GM23338 (cell line): Measurements from ENCODE around the gene SPATA9. TPM values are rescaled to one million over a fixed set of nuclear protein-coding genes. Genes with fewer than 3 reads are reported as not detected.

Source experiments
- ATAC-seq: fragments of 200-7000 bp; cut with Tn5 transposase; 3 replicates; pipeline ENCODE4 v1.9.1; 2020
- DNase-seq: peaks from one replicate; pipeline ENCODE4 v3.0.0-alpha.2; 2015; ENCODE audit warnings: low spot score
- H2AFZ ChIP-seq: fragments of 200-600 bp; sonication (generic); 2 replicates; pipeline ENCODE4 v1.8.0; 2016; ENCODE audit warnings: antibody characterized with exemption, mild to moderate bottlenecking, moderate library complexity
- H3F3A ChIP-seq: fragments of 200-600 bp; sonication (generic); replicated peaks from 2 replicates; pipeline ENCODE4 v1.8.0; 2017; ENCODE audit warnings: antibody characterized with exemption, mixed run types, low read depth
- H3K27ac ChIP-seq: fragments of 200-600 bp; sonication (generic); 2 replicates; pipeline ENCODE4 v1.6.1; 2016; ENCODE audit warnings: low read depth
- H3K27me3 ChIP-seq: fragments of 200-600 bp; sonication (generic); 2 replicates; pipeline ENCODE4 v1.8.0; 2016; ENCODE audit warnings: mild to moderate bottlenecking, mixed run types, moderate library complexity; ENCODE audit not compliant: insufficient read depth
- H3K36me3 ChIP-seq: fragments of 200-600 bp; sonication (generic); 2 replicates; pipeline ENCODE4 v1.8.0; 2016; ENCODE audit warnings: mild to moderate bottlenecking; ENCODE audit not compliant: insufficient read depth
- H3K4me1 ChIP-seq: fragments of 200-600 bp; sonication (generic); 2 replicates; pipeline ENCODE4 v1.8.0; 2016; ENCODE audit warnings: mild to moderate bottlenecking, moderate library complexity; ENCODE audit not compliant: insufficient read depth
- H3K4me2 ChIP-seq: fragments of 200-600 bp; sonication (generic); 2 replicates; pipeline ENCODE4 v1.7.1; 2017; ENCODE audit warnings: mixed run types
- H3K4me3 ChIP-seq: fragments of 200-600 bp; sonication (generic); 2 replicates; pipeline ENCODE4 v1.6.1; 2016; ENCODE audit warnings: mixed run types
- H3K79me2 ChIP-seq: fragments of 200-600 bp; sonication (generic); replicated peaks from 2 replicates; pipeline ENCODE4 v1.8.0; 2017; ENCODE audit warnings: mild to moderate bottlenecking; ENCODE audit not compliant: insufficient read depth
- H3K9me2 ChIP-seq: fragments of 200-600 bp; sonication (generic); 2 replicates; pipeline ENCODE4 v1.8.0; 2017; ENCODE audit not compliant: insufficient read depth
- H4K20me1 ChIP-seq: fragments of 200-600 bp; sonication (generic); replicated peaks from 2 replicates; pipeline ENCODE4 v1.8.0; 2017; ENCODE audit warnings: mild to moderate bottlenecking; ENCODE audit not compliant: insufficient read depth
- H3K27ac Mint-ChIP-seq: 2 replicates; pipeline ENCODE4 v1.8.0; 2020; ENCODE audit warnings: inconsistent platforms, mild to moderate bottlenecking, moderate library complexity, mixed read lengths
- H3K27me3 Mint-ChIP-seq: 3 replicates; pipeline ENCODE4 v1.8.0; 2022; ENCODE audit warnings: low read depth, mild to moderate bottlenecking, moderate library complexity, mixed read lengths, inconsistent platforms; ENCODE audit not compliant: insufficient read depth, poor library complexity
- H3K36me3 Mint-ChIP-seq: 3 replicates; pipeline ENCODE4 v1.8.0; 2021; ENCODE audit warnings: low read depth, mild to moderate bottlenecking, inconsistent platforms, moderate library complexity, mixed read lengths
- H3K4me1 Mint-ChIP-seq: 3 replicates; pipeline ENCODE4 v1.8.0; 2020; ENCODE audit warnings: mild to moderate bottlenecking, inconsistent platforms, mixed read lengths
- H3K4me3 Mint-ChIP-seq: 3 replicates; pipeline ENCODE4 v1.8.0; 2021; ENCODE audit warnings: moderate library complexity, mild to moderate bottlenecking, inconsistent platforms, mixed read lengths
- H3K9me3 Mint-ChIP-seq: 3 replicates; pipeline ENCODE4 v1.8.0; 2020; ENCODE audit warnings: moderate library complexity, mild to moderate bottlenecking, inconsistent platforms, mixed read lengths
- CREB1 ChIP-seq: fragments of 250-450 bp; sonication (Bioruptor Pico); IDR thresholded peaks from 2 replicates; pipeline ENCODE4 v1.5.0; 2020; ENCODE audit warnings: low read depth, mild to moderate bottlenecking, moderate library complexity
- CTCF ChIP-seq, 2 experiments: fragments of 200-600 bp in 1 of 2; sonication (generic) in 1 of 2; conservative IDR thresholded peaks; 2 replicates each; pipeline versions ENCODE4 v1.5.1 to v1.6.1; 2016 to 2017; ENCODE audit warnings: antibody characterized with exemption in 2 of 2, low read depth in 2 of 2, mild to moderate bottlenecking in 2 of 2, moderate library complexity in 1 of 2
- ETS1 ChIP-seq: IDR thresholded peaks from 2 replicates; pipeline ENCODE4 v1.6.1; 2016; ENCODE audit warnings: antibody characterized with exemption
- EZH2 ChIP-seq: fragments of 200-600 bp; sonication (generic); IDR thresholded peaks from one replicate; pipeline ENCODE4 v1.8.0; 2017; ENCODE audit warnings: antibody characterized with exemption, mild to moderate bottlenecking, low read depth; ENCODE audit not compliant: unreplicated experiment
- EZH2phosphoT487 ChIP-seq: fragments of 200-600 bp; sonication (generic); IDR thresholded peaks from one replicate; pipeline ENCODE4 v1.8.1; 2018; ENCODE audit warnings: antibody characterized with exemption; ENCODE audit not compliant: unreplicated experiment
- JUNB ChIP-seq: IDR thresholded peaks from one replicate; pipeline ENCODE4 v1.6.1; 2016; ENCODE audit warnings: antibody characterized with exemption; ENCODE audit not compliant: unreplicated experiment
- NANOG ChIP-seq: IDR thresholded peaks from 2 replicates; pipeline ENCODE4 v1.6.1; 2016; ENCODE audit warnings: antibody characterized with exemption, borderline replicate concordance
- POLR2AphosphoS5 ChIP-seq: IDR thresholded peaks from 2 replicates; pipeline ENCODE4 v1.6.1; 2016; ENCODE audit warnings: antibody characterized with exemption, low read depth
- STAT1 ChIP-seq: IDR thresholded peaks from one replicate; pipeline ENCODE4 v1.6.1; 2016; ENCODE audit warnings: antibody characterized with exemption; ENCODE audit not compliant: unreplicated experiment
- ZNF114 ChIP-seq: fragments of 250-450 bp; sonication (Bioruptor Pico); IDR thresholded peaks from 2 replicates; pipeline ENCODE4 v1.5.0; 2020; ENCODE audit warnings: mild to moderate bottlenecking, moderate library complexity
- ZNF331 ChIP-seq: fragments of 250-450 bp; sonication (Bioruptor Pico); IDR thresholded peaks from 2 replicates; pipeline ENCODE4 v1.5.0; 2020; ENCODE audit warnings: low read depth, mild to moderate bottlenecking, moderate library complexity
- ZNF462 ChIP-seq: fragments of 250-450 bp; sonication (Bioruptor Pico); IDR thresholded peaks from 2 replicates; pipeline ENCODE4 v1.5.0; 2020; ENCODE audit warnings: mild to moderate bottlenecking, moderate library complexity
- polyA plus RNA-seq: library from polyadenylated mRNA; unstranded; fragments of >200 nt; fragmentation: Nextera tagmentation; extraction: Ambion mirVana; gene quantifications from 2 replicates; pipeline ENCODE4 v1.2.1, GENCODE V29; 2016
- total RNA-seq: library from RNA; depleted of rRNA; stranded (reverse); fragments of >200 nt; shearing (Covaris generic); gene quantifications from 2 replicates; pipeline ENCODE4 v1.2.3, GENCODE V29; 2014

SPATA9 gene
- total and polyA plus RNA-seq, 2 experiments from 2014 or later, result not detected

- H3K4me1 Mint-ChIP-seq, result peaks cover 64% of the 10 kb centered on the region
- peak overlapping the region; percentile 8; the same call in 1 of the 2 replicates for H3K4me2 ChIP-seq
- no peaks in the 10 kb centered on the region for H3K79me2 ChIP-seq
- TF ChIP-seq JUNB, result no peak
- TF ChIP-seq CREB1 (CRISPR knock-in tag), result no peak
- no peak for TF ChIP-seq STAT1
- TF ChIP-seq EZH2phosphoT487, result no peak
- no peak for TF ChIP-seq ZNF331 (CRISPR knock-in tag)
- TF ChIP-seq POLR2AphosphoS5, result no peak
- no peak for TF ChIP-seq NANOG
- TF ChIP-seq EZH2, result no peak
- TF ChIP-seq ZNF462 (CRISPR knock-in tag), result no peak
- TF ChIP-seq ETS1, result no peak
- no peak for TF ChIP-seq ZNF114 (CRISPR knock-in tag)
- no peak for TF ChIP-seq CTCF (conservative IDR thresholded peaks at IDR 0.05; ENCODE audit: low read depth in 2 of 2)
- H3F3A ChIP-seq, result no peaks in the 10 kb centered on the region
- H3K36me3 Mint-ChIP-seq, result no peaks in the 10 kb centered on the region
- ATAC-seq (no peak), DNase-seq (peak; percentile 63)
- no peak overlapping the region for H3K27ac ChIP-seq
- no peak overlapping the region for H3K4me3 ChIP-seq
- no peaks in the 10 kb centered on the region for H3K9me2 ChIP-seq
- H3K36me3 ChIP-seq, result no peaks in the 10 kb centered on the region
- H3K27me3 ChIP-seq, result peaks cover 57% of the 10 kb centered on the region
- H3K4me3 Mint-ChIP-seq, result no peak overlapping the region; the same call in 2 of the 3 replicates
- no peaks in the 10 kb centered on the region for H3K9me3 Mint-ChIP-seq
- H2AFZ ChIP-seq, result no peak overlapping the region
- H3K4me1 ChIP-seq, result peaks cover 36% of the 10 kb centered on the region
- peaks cover 18% of the 10 kb centered on the region for H3K27me3 Mint-ChIP-seq
- no peaks in the 10 kb centered on the region; the same call in 1 of the 2 replicates for H4K20me1 ChIP-seq
- H3K27ac Mint-ChIP-seq, result no peak overlapping the region
Observed at GRCh38 chr5:95728494-95729114, 45.8 kb upstream of the SPATA9 start.
